GM13976 (cell line): ENCODE data around the gene SAMD1.

Source experiments
- DNase-seq: peaks from one replicate; pipeline ENCODE4 v3.0.0; 2012; ENCODE audit warnings: low spot score
- in situ Hi-C: fragments of 300-500 bp; cut with MboI; formaldehyde crosslinking; loops from one replicate; pipeline ENCODE4 v1.12.0; 2022; ENCODE audit warnings: low sequenced_read_pairs, mixed read lengths, inconsistent platforms; ENCODE audit not compliant: unreplicated experiment
- TF ChIP-seq, protein P1 (sequence below): IDR thresholded peaks from 2 replicates; pipeline ENCODE4 v1.5.1; 2012; ENCODE audit warnings: borderline replicate concordance, mild to moderate bottlenecking; ENCODE audit not compliant: insufficient read depth; ENCODE audit errors: extremely low read depth, missing control alignments, control extremely low read depth

SAMD1 gene

DNA sequence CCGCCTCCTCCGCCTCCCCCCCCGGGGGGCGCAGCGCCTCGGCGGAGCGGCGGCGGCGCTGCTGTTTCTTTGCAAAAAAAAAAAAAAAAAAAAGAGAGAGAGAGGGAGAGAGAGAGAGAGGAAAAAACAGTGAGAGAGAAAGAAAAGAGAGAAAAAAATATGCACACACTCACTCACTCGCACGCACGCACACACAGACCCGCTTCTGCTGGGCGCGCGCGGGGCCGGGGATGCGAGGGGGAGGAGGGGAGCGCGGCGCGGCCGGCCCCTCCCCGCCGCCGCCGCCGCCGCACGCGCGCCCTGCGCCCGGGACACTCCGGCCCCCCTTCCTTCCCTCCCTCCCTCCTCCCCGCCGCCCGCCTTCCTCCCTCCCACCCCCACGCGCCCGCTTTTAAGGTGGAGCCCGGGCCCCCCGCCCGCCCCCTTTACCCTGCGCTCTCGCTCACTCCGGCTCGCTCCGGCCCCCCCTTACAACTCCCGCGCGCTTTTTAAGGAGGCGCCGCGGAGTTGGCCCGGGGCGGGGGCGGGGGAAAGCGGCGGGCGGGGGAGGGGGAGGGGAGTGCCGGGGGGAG lies at the start of gene SAMD1:
TSS of gene SAMD1 (minus strand) at position 243 of the 572 bp plus-strand sequence.
- TF ChIP-seq, protein P1, sequence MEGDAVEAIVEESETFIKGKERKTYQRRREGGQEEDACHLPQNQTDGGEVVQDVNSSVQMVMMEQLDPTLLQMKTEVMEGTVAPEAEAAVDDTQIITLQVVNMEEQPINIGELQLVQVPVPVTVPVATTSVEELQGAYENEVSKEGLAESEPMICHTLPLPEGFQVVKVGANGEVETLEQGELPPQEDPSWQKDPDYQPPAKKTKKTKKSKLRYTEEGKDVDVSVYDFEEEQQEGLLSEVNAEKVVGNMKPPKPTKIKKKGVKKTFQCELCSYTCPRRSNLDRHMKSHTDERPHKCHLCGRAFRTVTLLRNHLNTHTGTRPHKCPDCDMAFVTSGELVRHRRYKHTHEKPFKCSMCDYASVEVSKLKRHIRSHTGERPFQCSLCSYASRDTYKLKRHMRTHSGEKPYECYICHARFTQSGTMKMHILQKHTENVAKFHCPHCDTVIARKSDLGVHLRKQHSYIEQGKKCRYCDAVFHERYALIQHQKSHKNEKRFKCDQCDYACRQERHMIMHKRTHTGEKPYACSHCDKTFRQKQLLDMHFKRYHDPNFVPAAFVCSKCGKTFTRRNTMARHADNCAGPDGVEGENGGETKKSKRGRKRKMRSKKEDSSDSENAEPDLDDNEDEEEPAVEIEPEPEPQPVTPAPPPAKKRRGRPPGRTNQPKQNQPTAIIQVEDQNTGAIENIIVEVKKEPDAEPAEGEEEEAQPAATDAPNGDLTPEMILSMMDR = no peak
- in situ Hi-C loops = no loop called here
- peak; percentile 91 for DNase-seq

DNA sequence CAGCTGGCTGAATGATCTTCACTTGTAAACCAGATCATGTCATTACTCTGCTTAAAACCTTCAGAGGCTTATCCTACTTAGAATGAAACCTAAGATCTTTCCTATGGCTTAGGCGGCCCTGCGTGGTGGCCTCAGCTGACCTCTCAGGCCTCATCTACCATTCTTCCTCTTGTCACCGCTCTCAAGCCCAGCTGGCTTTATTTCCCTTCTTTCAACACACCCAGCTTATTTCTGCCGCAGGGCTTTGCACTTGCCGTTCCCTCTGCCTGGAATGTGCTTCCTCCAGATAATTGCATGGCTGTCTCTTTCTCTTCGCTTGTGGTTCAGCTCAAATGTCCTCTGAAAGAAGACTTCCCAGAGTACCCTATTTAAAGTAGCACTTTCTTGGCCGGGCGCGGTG lies 49.4 kb upstream of the SAMD1 start:
- no peak for DNase-seq
- in situ Hi-C loops = no loop called here
- TF ChIP-seq, protein P1 = no peak

DNA sequence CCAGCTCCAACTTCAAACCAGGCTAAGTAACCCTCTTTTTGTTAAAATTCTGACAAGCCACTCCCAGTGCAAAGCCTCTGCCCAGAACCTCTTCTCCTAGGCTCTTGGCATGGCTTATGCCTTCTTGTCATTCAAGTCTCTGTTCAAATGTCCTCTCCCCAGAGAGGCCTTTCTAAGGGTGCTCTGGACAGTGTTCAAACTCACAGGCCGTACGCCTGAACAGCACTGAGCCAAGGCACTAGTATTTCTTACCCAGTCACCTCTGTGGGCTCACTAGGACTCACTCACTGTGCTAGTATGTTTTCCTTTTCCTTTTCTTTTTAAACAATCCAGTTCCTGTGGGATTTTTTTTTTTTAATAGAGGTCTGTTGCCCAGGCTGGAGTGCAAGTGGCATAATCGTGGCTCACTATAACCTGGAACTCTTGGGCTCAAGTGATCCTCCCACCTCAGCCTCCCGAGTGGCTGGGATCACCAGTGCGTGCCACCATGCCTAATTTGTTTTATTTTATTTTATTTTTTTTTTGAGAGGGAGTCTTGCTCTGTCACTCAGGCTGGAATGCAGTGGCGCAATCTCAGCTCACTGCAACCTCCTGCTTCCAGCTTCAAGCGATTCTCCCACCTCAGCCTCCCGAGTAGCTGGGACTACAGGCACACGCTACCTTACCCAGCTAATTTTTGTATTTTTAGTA lies 48.2 kb upstream of the SAMD1 start:
- TF ChIP-seq, protein P1 = no peak
- in situ Hi-C loops = no loop called here
- DNase-seq = no peak

DNA sequence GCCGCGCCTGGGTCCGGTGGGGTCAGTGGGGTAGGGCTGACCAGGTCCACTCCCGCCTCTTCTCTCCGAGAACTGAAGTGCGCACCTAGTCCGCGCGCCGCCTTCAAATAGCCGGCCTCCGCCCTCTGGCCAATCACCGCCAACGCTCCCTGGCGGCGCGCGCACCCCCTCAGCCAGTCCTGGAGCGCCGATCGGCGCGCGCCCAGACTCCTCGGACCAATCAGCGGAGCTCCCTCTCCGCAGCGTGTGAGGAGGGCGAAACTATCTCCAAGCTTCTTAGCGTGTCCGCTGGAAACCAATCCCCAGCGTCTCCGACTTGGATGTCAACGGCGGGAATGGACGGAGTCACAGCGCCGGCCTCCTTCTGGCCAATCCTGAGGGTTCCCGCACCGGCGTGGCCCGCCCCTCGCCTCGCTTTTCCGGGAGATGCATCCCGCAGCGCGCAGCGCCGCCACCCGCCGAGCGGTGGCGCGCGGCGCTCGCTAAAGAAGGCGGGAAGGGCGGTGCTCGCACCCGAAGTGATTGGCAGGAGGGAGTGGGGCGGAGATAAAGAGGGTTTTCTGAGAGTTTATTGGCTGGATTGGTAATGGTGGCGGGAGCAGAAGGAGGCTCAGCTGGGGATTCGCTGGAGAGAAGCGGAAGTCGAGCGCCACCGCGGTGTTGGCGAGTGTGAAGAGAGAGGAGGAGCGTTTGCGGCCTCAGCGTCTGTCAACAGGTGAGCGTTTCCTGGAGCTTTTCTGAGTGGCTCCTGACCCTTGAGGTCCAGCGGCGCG lies 46.1 kb upstream of the SAMD1 start, which contains the start of gene ASF1B:
TSS of gene ASF1B (minus strand) at position 81 of the 773 bp plus-strand sequence. CDS start 133 bp downstream, outside the sequence.
- DNase-seq = peak; percentile 98
- in situ Hi-C loops = no loop called here
- TF ChIP-seq, protein P1 = peak; percentile 94

DNA sequence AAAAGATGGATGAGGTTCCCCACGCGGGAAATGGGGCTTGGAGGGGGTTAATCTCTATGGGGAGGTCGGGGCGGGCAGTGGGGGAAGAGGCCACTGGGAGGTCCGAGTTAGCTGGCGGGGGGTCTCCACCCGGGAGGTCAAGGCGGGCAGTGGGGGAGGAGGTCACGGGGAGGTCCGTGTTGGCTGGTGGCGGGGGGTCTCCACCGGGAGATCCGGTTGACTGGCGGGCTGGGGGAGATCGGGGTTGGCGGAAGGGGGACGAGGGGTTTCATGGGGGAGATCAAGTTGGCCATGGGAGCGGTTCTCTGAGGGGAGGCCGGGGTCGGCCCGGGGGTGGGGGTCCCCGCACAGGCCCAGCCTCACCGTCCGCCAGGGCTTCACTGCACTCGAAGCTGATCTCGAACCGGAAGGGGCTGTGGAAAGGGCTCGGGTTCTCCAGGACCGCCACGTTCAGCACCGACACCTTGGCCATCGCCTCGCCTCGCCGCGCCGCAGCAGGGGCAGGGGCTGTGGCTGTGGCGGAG lies 45.5 kb upstream of the SAMD1 start:
- in situ Hi-C loops = no loop called here
- DNase-seq = peak; percentile 36
- TF ChIP-seq, protein P1 = no peak

DNA sequence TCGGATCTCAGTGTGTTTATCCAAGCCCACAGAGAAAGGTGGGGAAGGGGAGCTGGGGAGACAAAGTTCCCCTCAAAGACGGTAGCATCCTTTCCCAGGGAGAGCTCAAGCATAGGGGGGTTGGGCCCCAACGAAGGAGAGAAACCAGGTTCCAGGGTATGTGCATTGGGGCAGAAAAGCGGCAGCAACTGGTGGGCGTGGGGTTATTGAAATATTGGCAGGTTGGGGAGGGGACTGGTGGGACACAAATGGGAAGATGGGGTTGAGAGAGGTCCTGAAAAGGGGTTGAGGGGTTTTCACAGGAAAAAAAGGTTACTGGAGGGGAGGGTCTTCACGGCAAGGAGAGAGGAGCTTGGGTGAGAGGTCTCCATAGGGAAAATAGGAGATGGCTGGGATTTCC lies 44.8 kb upstream of the SAMD1 start:
- in situ Hi-C loops = no loop called here
- no peak for DNase-seq
- TF ChIP-seq, protein P1 = no peak
